GM19099 (cell line): ENCODE measurements around the gene CAVIN2.

Experiments
- POLR2A ChIP-seq: IDR thresholded peaks from 3 replicates; pipeline ENCODE4 v1.6.1; 2011; ENCODE audit warnings: low read depth; ENCODE audit not compliant: insufficient read length; ENCODE audit errors: extremely low read depth

Gene CAVIN2

GRCh38 chr2:191802180-191802579, 44.7 kb downstream of the CAVIN2 start:
- no peak for TF ChIP-seq POLR2A

- TF ChIP-seq POLR2A: no peak
Measured at GRCh38 chr2:191800874-191801273, 46.0 kb downstream of the CAVIN2 start.

GRCh38 chr2:191799526-191799925, 47.4 kb downstream of the CAVIN2 start:
- no peak for TF ChIP-seq POLR2A

- no peak for TF ChIP-seq POLR2A
Measured at GRCh38 chr2:191797942-191798876, 48.7 kb downstream of the CAVIN2 start.

- TF ChIP-seq POLR2A: no peak
Measured at GRCh38 chr2:191797500-191797899, 49.4 kb downstream of the CAVIN2 start.

- no peak for TF ChIP-seq POLR2A
Measured at GRCh38 chr2:191795715-191796114, 51.2 kb downstream of the CAVIN2 start.

GRCh38 chr2:191791953-191792560, 54.8 kb downstream of the CAVIN2 start:
- TF ChIP-seq POLR2A: no peak

GRCh38 chr2:191790737-191791136, 56.2 kb downstream of the CAVIN2 start:
- TF ChIP-seq POLR2A: no peak

GRCh38 chr2:191789796-191790195, 57.1 kb downstream of the CAVIN2 start:
- TF ChIP-seq POLR2A: no peak

GRCh38 chr2:191786694-191787093, 60.2 kb downstream of the CAVIN2 start:
- no peak for TF ChIP-seq POLR2A
